RWPE2 (cell line): ENCODE data around the gene PIM1.

Source experiments
- ATAC-seq: fragments of 200-7000 bp; cut with Tn5 transposase; 3 replicates; pipeline ENCODE4 v1.9.1; 2021; ENCODE audit warnings: low read depth
- DNase-seq: peaks from one replicate; pipeline ENCODE4 v3.0.0-alpha.2; 2020; ENCODE audit warnings: low spot score
- H3K27ac ChIP-seq: fragments of 450-650 bp; 2 replicates; pipeline ENCODE4 v1.5.1; 2017; ENCODE audit warnings: mild to moderate bottlenecking; ENCODE audit not compliant: poor library complexity, severe bottlenecking
- H3K27me3 ChIP-seq: fragments of 250-450 bp; sonication (Bioruptor Pico); 2 replicates; pipeline ENCODE4 v1.5.1; 2021; ENCODE audit warnings: mild to moderate bottlenecking, moderate library complexity; ENCODE audit not compliant: insufficient read depth, poor library complexity, severe bottlenecking
- H3K36me3 ChIP-seq: fragments of 250-450 bp; sonication (Bioruptor Pico); 2 replicates; pipeline ENCODE4 v1.5.1; 2020; ENCODE audit warnings: low read depth, mild to moderate bottlenecking, moderate library complexity
- H3K4me1 ChIP-seq: fragments of 250-450 bp; sonication (Bioruptor Pico); 2 replicates; pipeline ENCODE4 v1.5.1; 2021; ENCODE audit warnings: mild to moderate bottlenecking, moderate library complexity; ENCODE audit not compliant: insufficient read depth, poor library complexity, severe bottlenecking
- H3K4me3 ChIP-seq: fragments of 250-450 bp; sonication (Bioruptor Pico); 2 replicates; pipeline ENCODE4 v1.5.1; 2021; ENCODE audit warnings: mild to moderate bottlenecking, moderate library complexity; ENCODE audit not compliant: severe bottlenecking
- H3K9me3 ChIP-seq: fragments of 250-450 bp; sonication (Bioruptor Pico); 2 replicates; pipeline ENCODE4 v1.5.1; 2021; ENCODE audit warnings: mild to moderate bottlenecking, moderate library complexity; ENCODE audit not compliant: severe bottlenecking
- CTCF ChIP-seq: fragments of 450-650 bp; IDR thresholded peaks from one replicate; pipeline ENCODE4 v1.5.1; 2017; ENCODE audit warnings: mild to moderate bottlenecking, moderate library complexity; ENCODE audit not compliant: poor library complexity, severe bottlenecking

PIM1 gene

DNA sequence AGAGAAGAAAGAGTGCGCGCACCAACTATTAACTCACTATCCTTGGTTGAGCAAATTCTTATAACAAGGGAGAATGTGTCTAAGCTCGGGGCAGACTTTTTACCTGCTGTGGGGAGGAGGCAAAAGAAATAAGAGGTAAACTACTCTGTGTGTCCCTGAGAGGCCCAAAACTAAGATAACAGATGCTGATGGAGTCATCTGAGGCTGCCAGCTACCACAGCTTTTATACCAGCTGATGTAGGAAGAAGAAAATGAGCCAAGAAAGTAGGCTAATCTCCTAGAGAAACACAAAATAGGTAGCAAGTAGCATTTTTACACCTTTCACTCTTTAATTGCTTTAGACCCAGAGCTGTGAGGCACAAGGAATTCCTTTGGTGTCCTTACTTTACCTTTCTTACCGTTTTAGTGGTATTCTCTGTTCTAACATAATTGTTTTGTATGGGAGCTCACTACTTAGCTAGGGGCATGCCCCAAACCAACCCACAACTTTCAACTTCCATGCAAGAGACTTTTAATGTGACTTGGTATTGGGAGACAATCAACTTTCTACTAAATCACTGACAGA, 27.8 kb upstream of the PIM1 start:
- ATAC-seq (no peak), DNase-seq (no peak)
- Histone ChIP-seq H3K4me1 (peaks cover 24% of the 10 kb centered on the region), H3K27me3 (no peaks in the 10 kb centered on the region), H3K27ac (peak overlapping the region; percentile 5), H3K4me3 (no peak overlapping the region), H3K9me3 (no peaks in the 10 kb centered on the region), H3K36me3 (no peaks in the 10 kb centered on the region)
- no peak for TF ChIP-seq CTCF

DNA sequence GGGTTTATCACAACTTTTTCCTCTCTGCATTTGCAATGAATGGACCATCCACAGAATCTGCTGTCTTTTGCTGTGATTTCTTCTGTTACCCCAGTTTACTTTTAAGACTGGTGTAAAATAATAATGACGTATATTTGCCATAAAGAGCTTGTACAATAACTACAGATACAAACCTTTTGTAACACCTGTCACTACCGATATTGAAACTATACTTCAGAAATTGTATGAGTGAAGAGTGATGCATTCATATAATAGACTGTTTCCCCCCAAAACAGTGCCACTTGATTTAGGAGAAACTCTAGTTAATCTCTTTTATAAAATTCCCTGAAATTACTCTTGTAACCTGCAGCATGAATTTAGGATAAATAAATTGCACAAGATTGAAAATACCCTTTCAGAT, 26.4 kb upstream of the PIM1 start:
- ATAC-seq (no peak), DNase-seq (no peak)
- Histone ChIP-seq H3K27me3 (no peaks in the 10 kb centered on the region), H3K36me3 (no peaks in the 10 kb centered on the region), H3K4me1 (peaks cover 13% of the 10 kb centered on the region), H3K27ac (peak overlapping the region; percentile 17), H3K4me3 (no peak overlapping the region), H3K9me3 (no peaks in the 10 kb centered on the region)
- no peak for TF ChIP-seq CTCF

- DNase-seq (no peak), ATAC-seq (no peak)
- H3K4me1 ChIP-seq = peaks cover 13% of the 10 kb centered on the region
- H3K4me3 ChIP-seq = no peak overlapping the region
- no peaks in the 10 kb centered on the region for H3K36me3 ChIP-seq
- no peak for TF ChIP-seq CTCF
- H3K27me3 ChIP-seq = no peaks in the 10 kb centered on the region
- no peaks in the 10 kb centered on the region for H3K9me3 ChIP-seq
- H3K27ac ChIP-seq = no peak overlapping the region
Measured at GRCh38 chr6:37145443-37145842, 24.5 kb upstream of the PIM1 start.

GRCh38 chr6:37146735-37147157, 23.2 kb upstream of the PIM1 start:
- Histone ChIP-seq H3K4me1 (peaks cover 9% of the 10 kb centered on the region), H3K27me3 (no peaks in the 10 kb centered on the region), H3K9me3 (no peaks in the 10 kb centered on the region), H3K36me3 (no peaks in the 10 kb centered on the region), H3K27ac (no peak overlapping the region), H3K4me3 (no peak overlapping the region)
- ATAC-seq = no peak
- no peak for TF ChIP-seq CTCF
- no peak for DNase-seq

DNA sequence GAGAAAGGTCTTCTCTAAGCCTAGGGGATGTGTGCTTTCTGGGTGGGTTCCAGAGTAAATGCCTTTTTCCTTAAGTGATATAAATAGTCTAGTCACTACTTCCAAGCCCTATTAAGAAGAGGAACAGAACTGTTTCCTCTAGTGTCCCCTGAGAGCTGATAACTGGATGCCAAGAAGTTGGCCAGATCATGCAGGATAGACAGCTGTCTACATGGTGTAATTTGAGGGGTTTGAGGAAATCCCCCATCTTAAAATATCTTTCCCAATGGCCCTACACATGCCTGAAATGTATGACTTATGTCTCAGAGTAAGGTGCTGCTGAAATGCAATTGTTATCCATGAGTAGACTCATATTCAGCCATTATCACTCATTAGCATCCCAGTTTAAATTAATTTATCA, 20.2 kb upstream of the PIM1 start:
- H3K9me3 ChIP-seq = no peaks in the 10 kb centered on the region
- no peaks in the 10 kb centered on the region for H3K27me3 ChIP-seq
- H3K27ac ChIP-seq = no peak overlapping the region
- no peak for DNase-seq
- no peak for ATAC-seq
- H3K4me1 ChIP-seq = no peaks in the 10 kb centered on the region
- TF ChIP-seq CTCF = no peak
- H3K4me3 ChIP-seq = no peak overlapping the region
- no peaks in the 10 kb centered on the region for H3K36me3 ChIP-seq
